GM18505 (cell line): ENCODE data around the gene CDR2.
"Not testable (repeated sequence)": the region's sequence is repeated elsewhere in the genome, so short reads cannot be mapped to it uniquely, and the experiment has no call there.

Experiments
- ATAC-seq: cut with Tn5 transposase; IDR thresholded peaks from one replicate; pipeline ENCODE4 v1.9.1; 2021; ENCODE audit not compliant: unreplicated experiment
- POLR2A ChIP-seq: IDR thresholded peaks from 4 replicates; pipeline ENCODE4 v1.6.1; 2011; ENCODE audit warnings: borderline replicate concordance; ENCODE audit not compliant: insufficient read depth, insufficient read length; ENCODE audit errors: extremely low read depth

Gene CDR2

DNA sequence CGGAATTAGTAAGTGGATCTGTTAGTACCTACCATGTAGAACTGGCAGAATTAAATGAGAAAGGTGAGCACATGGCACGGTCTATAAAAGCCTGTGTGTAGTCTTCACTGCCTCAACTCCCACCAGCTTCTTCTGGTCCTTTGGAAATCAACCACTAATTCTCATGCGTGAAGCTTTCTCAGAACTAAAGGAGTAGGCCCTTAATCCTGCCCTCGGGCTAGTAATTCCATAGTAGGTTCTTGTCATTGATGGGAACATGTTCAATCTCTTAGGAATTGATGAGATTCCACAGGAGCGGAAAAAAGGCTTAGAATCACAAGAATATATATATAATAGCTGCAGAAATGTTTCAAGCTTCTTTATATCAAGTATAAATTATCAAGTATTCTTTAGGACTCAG, 21.7 kb downstream of the CDR2 start:
- ATAC-seq, result no peak
- no peak for TF ChIP-seq POLR2A

GRCh38 chr16:22352140-22352539, 22.3 kb downstream of the CDR2 start:
- no peak for ATAC-seq
- no peak for TF ChIP-seq POLR2A

- not testable (repeated sequence) for ATAC-seq
Measured at GRCh38 chr16:22351017-22351416, 23.4 kb downstream of the CDR2 start.

- TF ChIP-seq POLR2A, result no peak
- ATAC-seq, result no peak
Measured at GRCh38 chr16:22348291-22348690, 26.1 kb downstream of the CDR2 start.

GRCh38 chr16:22347100-22347820, 27.2 kb downstream of the CDR2 start:
- no peak for ATAC-seq
- TF ChIP-seq POLR2A, result no peak

DNA sequence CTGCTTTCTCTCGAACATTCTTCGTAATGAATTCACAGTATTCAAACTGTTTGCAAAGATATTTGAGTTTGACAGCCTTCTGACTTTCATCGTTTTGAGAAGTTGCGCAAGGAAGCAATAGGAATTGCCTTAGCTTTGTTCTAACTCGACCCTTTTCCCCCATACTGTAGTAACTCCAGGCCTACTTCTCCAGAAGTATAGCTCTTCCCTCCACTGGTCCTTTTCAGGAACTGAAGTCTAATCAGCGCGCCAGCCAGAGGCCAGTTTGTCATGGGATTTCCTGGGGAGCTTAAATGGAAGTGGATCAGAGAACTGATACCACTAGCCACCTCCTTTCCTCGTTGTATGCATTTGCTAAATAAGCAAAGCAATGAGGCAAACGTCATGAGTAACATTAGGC, 27.9 kb downstream of the CDR2 start:
- no peak for TF ChIP-seq POLR2A
- ATAC-seq, result no peak

DNA sequence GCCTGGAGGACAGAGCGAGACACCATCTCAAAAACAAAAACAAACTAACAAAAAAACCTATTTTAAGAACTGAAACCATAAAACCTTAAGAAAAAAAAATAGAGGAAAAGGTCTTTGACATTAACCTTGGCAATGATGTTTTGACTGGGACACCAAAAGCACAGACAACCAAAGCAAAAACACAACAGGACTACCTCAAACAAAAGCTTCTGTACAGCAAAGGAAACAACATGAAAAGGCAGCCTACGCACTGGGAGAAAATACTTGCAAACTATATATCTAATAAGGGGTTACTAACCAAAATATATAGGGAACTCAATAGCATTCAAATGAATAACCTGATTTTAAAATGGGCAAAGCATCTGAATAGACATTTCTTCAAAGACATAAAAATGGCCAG, 32.3 kb downstream of the CDR2 start:
- no peak for TF ChIP-seq POLR2A
- ATAC-seq, result no peak

DNA sequence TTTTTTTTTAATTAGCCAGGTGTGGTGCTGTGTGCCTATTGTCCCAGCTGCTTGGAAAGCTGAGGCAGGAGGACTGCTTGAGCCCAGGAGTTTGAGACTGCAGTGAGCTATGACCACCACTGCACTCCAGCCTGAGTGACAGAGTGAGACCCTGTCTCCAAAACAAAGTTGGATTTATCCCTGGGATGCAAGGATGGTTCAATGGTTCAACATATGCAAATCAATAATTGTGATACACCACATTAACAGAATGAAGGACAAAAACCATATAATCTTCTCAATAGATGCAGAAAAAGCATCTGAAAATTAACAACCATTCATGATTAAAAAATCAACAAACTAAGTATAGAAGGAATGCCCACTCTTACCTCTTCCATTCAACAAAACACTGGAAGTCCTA, 33.5 kb downstream of the CDR2 start:
- no peak for TF ChIP-seq POLR2A
- no peak for ATAC-seq

DNA sequence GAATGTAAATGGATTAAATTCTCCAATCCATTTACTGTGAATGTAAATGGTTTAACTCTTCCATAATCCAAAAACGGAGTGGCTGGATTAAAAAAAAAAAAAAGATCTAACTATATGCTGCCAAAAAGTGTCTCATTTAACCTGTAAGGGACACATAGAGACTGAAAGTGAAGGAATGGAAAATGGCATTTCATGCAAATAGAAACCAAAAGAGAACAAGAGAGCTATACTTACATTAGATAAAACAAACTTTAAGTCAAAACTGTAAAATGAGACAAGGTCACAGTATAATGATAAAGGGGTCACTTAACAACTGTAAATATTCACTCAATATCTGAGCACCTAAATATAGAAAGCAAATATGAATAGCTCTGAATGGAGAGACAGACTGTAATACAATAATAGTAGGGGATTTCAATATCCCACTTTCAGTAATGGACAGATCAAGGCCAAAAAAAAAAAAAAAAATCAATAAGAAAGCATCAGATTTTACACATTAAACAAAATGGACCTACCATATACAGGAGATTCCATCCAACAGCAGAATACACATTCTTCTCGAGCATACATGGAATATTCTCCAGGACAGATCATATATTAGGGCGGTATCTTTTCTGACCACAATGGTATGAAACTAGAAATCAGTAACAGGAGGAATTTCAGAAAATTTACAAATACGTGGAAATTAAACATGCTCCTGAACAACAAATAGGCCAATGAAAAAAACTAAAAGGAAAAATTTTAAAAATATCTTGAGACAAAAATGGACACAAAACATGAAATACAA, 36.4 kb downstream of the CDR2 start:
- TF ChIP-seq POLR2A, result no peak
- no peak for ATAC-seq

GRCh38 chr16:22337045-22337444, 37.4 kb downstream of the CDR2 start:
- TF ChIP-seq POLR2A, result no peak
- no peak for ATAC-seq

DNA sequence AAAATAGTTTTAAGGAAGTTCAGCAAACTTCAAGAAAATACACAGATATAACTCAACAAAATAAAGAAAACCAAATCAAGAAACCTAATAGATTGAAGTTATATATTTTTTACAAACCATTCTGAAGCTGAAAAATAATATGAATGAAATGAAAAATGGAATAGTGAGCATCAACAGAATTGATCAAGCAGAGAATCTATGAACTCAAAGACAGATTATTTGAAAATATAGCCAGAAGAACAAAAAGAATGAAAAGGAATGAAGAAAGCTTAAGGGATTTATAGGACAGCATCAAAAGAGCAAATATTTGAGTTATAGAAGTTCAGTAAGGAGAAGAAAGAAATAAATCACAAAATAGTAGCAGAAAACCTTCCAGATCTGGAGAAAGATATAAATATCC, 37.8 kb downstream of the CDR2 start:
- ATAC-seq, result no peak
- TF ChIP-seq POLR2A, result no peak

GRCh38 chr16:22335668-22336246, 38.7 kb downstream of the CDR2 start:
- TF ChIP-seq POLR2A, result no peak
- no peak for ATAC-seq

- no peak for ATAC-seq
- TF ChIP-seq POLR2A, result no peak
Measured at GRCh38 chr16:22333457-22333994, 40.9 kb downstream of the CDR2 start.

DNA sequence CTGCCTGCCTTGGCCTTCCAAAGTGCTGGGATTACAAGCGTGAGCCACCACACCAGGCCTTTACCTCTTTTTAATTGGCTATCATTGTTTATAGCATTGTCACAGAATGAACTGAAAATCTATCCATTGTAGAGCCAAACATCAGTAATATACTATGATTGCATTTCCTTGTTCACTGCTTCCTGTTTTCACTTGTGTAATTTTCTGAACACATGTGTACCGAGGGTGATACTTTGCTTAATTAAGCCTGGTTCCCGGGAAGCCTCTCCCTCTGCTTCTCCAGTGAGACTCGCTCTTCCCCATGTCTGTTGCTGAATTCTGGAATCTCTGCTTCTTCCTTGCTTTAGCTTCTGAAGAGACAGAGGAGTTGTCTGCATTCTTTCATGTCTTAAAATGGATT, 44.1 kb downstream of the CDR2 start:
- ATAC-seq, result no peak
- no peak for TF ChIP-seq POLR2A
